H1 (cell line): ENCODE results near the gene KLC4. TPM values are rescaled to one million over a fixed set of nuclear protein-coding genes. Genes with fewer than 3 reads are reported as not detected.

Source experiments
- CTCF ChIA-PET: fragments of 300-600 bp; sonication (Branson Sonifier 250); formaldehyde crosslinking; loops from one replicate; lab custom pipeline; 2021; ENCODE audit not compliant: partially characterized antibody; lab: Charles Lee
- POLR2A ChIA-PET: fragments of 300-600 bp; sonication (Branson Sonifier 250); formaldehyde crosslinking; loops from one replicate; lab custom pipeline; 2021; ENCODE audit warnings: inconsistent platforms; ENCODE audit not compliant: partially characterized antibody; lab: Charles Lee
- DNase-seq, 2 experiments: peaks; one replicate each; pipeline versions ENCODE4 v3.0.0 to v3.0.0-alpha.2; 2010 to 2022; ENCODE audit warnings: low spot score in 2 of 2, low read depth in 1 of 2, mixed read lengths in 1 of 2
- FAIRE-seq: peaks from 2 replicates; lab custom pipeline; 2011; peaks lifted over from hg19 to GRCh38; lab: Jason Lieb, UNC
- H2AFZ ChIP-seq: 2 replicates; pipeline ENCODE4 v1.8.1; 2012; ENCODE audit warnings: low read length, inconsistent platforms
- H2AK5ac ChIP-seq: 2 replicates; pipeline ENCODE4 v1.6.1; 2013; ENCODE audit warnings: low read depth, low read length
- H2BK120ac ChIP-seq: replicated peaks from 2 replicates; pipeline ENCODE3; 2013; ENCODE audit warnings: low read depth, low read length, inconsistent platforms
- H2BK12ac ChIP-seq: 2 replicates; pipeline ENCODE4 v1.6.1; 2013; ENCODE audit warnings: low read depth, low read length
- H2BK15ac ChIP-seq: 2 replicates; pipeline ENCODE4 v1.6.1; 2013; ENCODE audit warnings: low read length
- H2BK20ac ChIP-seq: 2 replicates; pipeline ENCODE4 v1.6.1; 2013; ENCODE audit warnings: low read length
- H2BK5ac ChIP-seq: 2 replicates; pipeline ENCODE4 v1.6.1; 2013; ENCODE audit warnings: low read depth, low read length
- H3K14ac ChIP-seq: 2 replicates; pipeline ENCODE4 v1.6.1; 2013; ENCODE audit warnings: inconsistent platforms; ENCODE audit not compliant: insufficient read length
- H3K18ac ChIP-seq: 2 replicates; pipeline ENCODE4 v1.6.1; 2013; ENCODE audit warnings: low read length; ENCODE audit errors: extremely low read depth
- H3K23ac ChIP-seq: 2 replicates; pipeline ENCODE4 v1.6.1; 2013; ENCODE audit warnings: inconsistent platforms; ENCODE audit not compliant: insufficient read length
- H3K23me2 ChIP-seq: 2 replicates; pipeline ENCODE4 v1.6.1; 2013; ENCODE audit warnings: low read depth, low read length
- H3K27ac ChIP-seq: 2 replicates; pipeline ENCODE4 v1.6.1; 2011; ENCODE audit warnings: low read depth, low read length, inconsistent platforms
- H3K27me3 ChIP-seq, 4 experiments: replicated peaks in 1 of 4; 1 replicate in 1 of 4; 2 replicates in 3 of 4; pipeline versions ENCODE4 v1.6.1 to v1.8.1; 2011 to 2013; ENCODE audit warnings: low read length in 3 of 4, mild to moderate bottlenecking in 3 of 4, inconsistent platforms in 2 of 4, mixed read lengths in 2 of 4, moderate library complexity in 1 of 4; ENCODE audit not compliant: control insufficient read depth in 3 of 4, insufficient read depth in 3 of 4; ENCODE audit errors: extremely low read depth in 1 of 4
- H3K36me3 ChIP-seq, 4 experiments: 2 replicates each; pipeline versions ENCODE4 v1.6.1 to v1.8.1; 2011 to 2013; ENCODE audit warnings: mild to moderate bottlenecking in 4 of 4, low read length in 3 of 4, moderate library complexity in 2 of 4, control low read depth in 1 of 4, inconsistent platforms in 1 of 4; ENCODE audit not compliant: insufficient read depth in 4 of 4, control insufficient read depth in 2 of 4
- H3K4ac ChIP-seq: replicated peaks from 2 replicates; pipeline ENCODE3; 2013; ENCODE audit warnings: low read length, low read depth, mixed read lengths, inconsistent platforms; ENCODE audit not compliant: insufficient read length
- H3K4me1 ChIP-seq, 4 experiments: replicated peaks in 1 of 4; 1 replicate in 1 of 4; 2 replicates in 3 of 4; pipeline versions ENCODE4 v1.6.1 to v1.8.1; 2011 to 2013; ENCODE audit warnings: low read length in 3 of 4, inconsistent platforms in 2 of 4, mixed read lengths in 1 of 4; ENCODE audit not compliant: insufficient read depth in 4 of 4, control insufficient read depth in 3 of 4
- H3K4me2 ChIP-seq, 2 experiments: 2 replicates each; pipeline versions ENCODE4 v1.6.1 to v1.8.1; 2011 to 2013; ENCODE audit warnings: low read depth in 2 of 2, low read length in 2 of 2, control low read depth in 1 of 2, inconsistent platforms in 1 of 2, mild to moderate bottlenecking in 1 of 2; ENCODE audit not compliant: insufficient read depth in 1 of 2
- H3K4me3 ChIP-seq, 4 experiments: fragments of 200-600, 300-600 bp in 1 of 4; sonication (generic), shearing (Covaris generic), sonication (Bioruptor Twin) in 1 of 4; 2 replicates each; pipeline versions ENCODE4 v1.5.1 to v1.8.1; 2011 to 2016; ENCODE audit warnings: low read length in 4 of 4, low read depth in 3 of 4, control low read depth in 2 of 4, inconsistent platforms in 2 of 4, mild to moderate bottlenecking in 2 of 4, mixed read lengths in 1 of 4, moderate library complexity in 1 of 4; ENCODE audit not compliant: insufficient read depth in 2 of 4; ENCODE audit errors: extremely low read depth in 1 of 4
- H3K56ac ChIP-seq: replicated peaks from 2 replicates; pipeline ENCODE3; 2013; ENCODE audit warnings: low read depth, mild to moderate bottlenecking, mixed read lengths, low read length, inconsistent platforms; ENCODE audit not compliant: insufficient read length
- H3K79me1 ChIP-seq: 2 replicates; pipeline ENCODE4 v1.6.1; 2013; ENCODE audit warnings: low read depth, low read length, control low read depth
- H3K79me2 ChIP-seq, 2 experiments: 2 replicates each; pipeline versions ENCODE4 v1.6.1 to v1.8.1; 2012 to 2013; ENCODE audit warnings: low read length in 2 of 2, mild to moderate bottlenecking in 2 of 2, inconsistent platforms in 1 of 2; ENCODE audit not compliant: insufficient read depth in 2 of 2, control insufficient read depth in 1 of 2
- H3K9ac ChIP-seq, 4 experiments: replicated peaks in 1 of 4; 1 replicate in 1 of 4; 2 replicates in 3 of 4; pipeline versions ENCODE4 v1.6.1 to v1.8.1; 2011 to 2013; ENCODE audit warnings: low read depth in 3 of 4, low read length in 3 of 4, control low read depth in 2 of 4, mild to moderate bottlenecking in 2 of 4, moderate library complexity in 2 of 4, inconsistent platforms in 1 of 4; ENCODE audit errors: extremely low read depth in 1 of 4
- H3K9me3 ChIP-seq, 2 experiments: 2 replicates each; pipeline versions ENCODE4 v1.6.1 to v1.8.1; 2012 to 2013; ENCODE audit warnings: mild to moderate bottlenecking in 2 of 2, moderate library complexity in 2 of 2, control low read depth in 1 of 2, inconsistent platforms in 1 of 2, low read depth in 1 of 2, low read length in 1 of 2, mixed read lengths in 1 of 2; ENCODE audit not compliant: insufficient read depth in 2 of 2
- H4K20me1 ChIP-seq, 2 experiments: replicated peaks in 1 of 2; 2 replicates each; pipeline versions ENCODE3 to v1.8.1; 2011 to 2013; ENCODE audit warnings: inconsistent platforms in 2 of 2, low read length in 2 of 2, mild to moderate bottlenecking in 1 of 2; ENCODE audit not compliant: insufficient read depth in 2 of 2, control insufficient read depth in 1 of 2
- H4K5ac ChIP-seq: 2 replicates; pipeline ENCODE4 v1.6.1; 2013; ENCODE audit warnings: low read length, low read depth, mixed read lengths, inconsistent platforms; ENCODE audit not compliant: insufficient read length
- H4K8ac ChIP-seq: 2 replicates; pipeline ENCODE4 v1.8.0; 2013; ENCODE audit warnings: mild to moderate bottlenecking, moderate library complexity, low read length, inconsistent platforms; ENCODE audit not compliant: insufficient read depth; ENCODE audit errors: extremely low read depth
- H4K91ac ChIP-seq: replicated peaks from 2 replicates; pipeline ENCODE3; 2013; ENCODE audit warnings: low read length, mixed read lengths, inconsistent platforms; ENCODE audit not compliant: insufficient read length
- BCL11A ChIP-seq, 2 experiments: IDR thresholded peaks; one replicate each; pipeline ENCODE4 v1.6.1; 2011; ENCODE audit warnings: low read depth in 2 of 2, low read length in 2 of 2, mild to moderate bottlenecking in 2 of 2
- CREB1 ChIP-seq: IDR thresholded peaks from 2 replicates; pipeline ENCODE4 v1.6.1; 2012; ENCODE audit warnings: inconsistent platforms
- RAD21 ChIP-seq, 2 experiments: IDR thresholded peaks in 1 of 2; conservative IDR thresholded peaks in 1 of 2; 2 replicates each; pipeline ENCODE4 v1.6.1; 2011; ENCODE audit warnings: low read depth in 2 of 2, low read length in 2 of 2, improper control_type of control experiment in 1 of 2, inconsistent platforms in 1 of 2, mild to moderate bottlenecking in 1 of 2, moderate library complexity in 1 of 2
- SUZ12 ChIP-seq: fragments of 200-600 bp; sonication (generic); IDR thresholded peaks from 2 replicates; pipeline ENCODE4 v1.6.1; 2012; ENCODE audit warnings: mild to moderate bottlenecking, inconsistent platforms, low read length, moderate library complexity, mixed read lengths
- TAF1 ChIP-seq: IDR thresholded peaks from 2 replicates; pipeline ENCODE4 v1.6.1; 2011; ENCODE audit warnings: mild to moderate bottlenecking, low read depth, low read length
- TCF12 ChIP-seq: IDR thresholded peaks from 2 replicates; pipeline ENCODE4 v1.6.1; 2011; ENCODE audit warnings: low read depth, mild to moderate bottlenecking, low read length
- TEAD4 ChIP-seq: IDR thresholded peaks from 2 replicates; pipeline ENCODE4 v1.6.1; 2012; ENCODE audit warnings: low read depth, low read length, inconsistent platforms, mixed read lengths
- ZNF274 ChIP-seq: IDR thresholded peaks from 2 replicates; pipeline ENCODE4 v1.7.0; 2012; ENCODE audit warnings: low read length, borderline replicate concordance; ENCODE audit errors: extremely low read depth
- WGBS, 2 experiments: shearing (Covaris generic) in 1 of 2; methylation state at CpG; one replicate each; pipeline versions ENCODE4 v1.1.6 to v1.1.7; 2013 to 2015; ENCODE audit warnings: low lambda C conversion rate in 2 of 2, mixed read lengths in 2 of 2, inconsistent platforms in 1 of 2, low coverage in 1 of 2, missing lambda C conversion rate in 1 of 2; ENCODE audit not compliant: insufficient replicate concordance in 2 of 2, insufficient coverage in 1 of 2, insufficient read length in 1 of 2; ENCODE audit errors: extremely low coverage in 1 of 2, missing lambda C conversion rate in 1 of 2; 5-methylcytosine and 5-hydroxymethylcytosine counted together
- polyA plus RNA-seq, 7 experiments: library from polyadenylated mRNA; depleted of rRNA in 3 of 7; stranded (reverse) in 5 of 7; unstranded in 2 of 7; fragments of >200 nt in 5 of 7; fragments of 200-250 nt in 2 of 7; gene quantifications; 1 replicate in 5 of 7; 2 replicates in 1 of 7; 4 replicates in 1 of 7; pipeline versions ENCODE4 v1.2.1 to v1.2.3, GENCODE V29; 2011 to 2013; ENCODE audit warnings: missing spikeins in 2 of 7, mixed read lengths in 2 of 7
- total RNA-seq: library from RNA; stranded (reverse); fragmentation: NEBNext Ultra II Directional; extraction: Animal tissue kit (Norgen Biotek cat#: 25700); gene quantifications from 2 replicates; pipeline ENCODE4 v1.2.1, GENCODE V29; 2021
- TF ChIP-seq, protein P1 (sequence below), 3 experiments: IDR thresholded peaks; 1 replicate in 2 of 3; 2 replicates in 1 of 3; pipeline versions ENCODE4 v1.5.1 to v1.6.1; 2011; ENCODE audit warnings: low read length in 3 of 3, mild to moderate bottlenecking in 3 of 3, inconsistent platforms in 2 of 3, low read depth in 1 of 3, moderate library complexity in 1 of 3; ENCODE audit not compliant: insufficient read depth in 1 of 3; ENCODE audit errors: control extremely low read depth in 1 of 3

The KLC4 gene
- total and polyA plus RNA-seq, 2 of the 8 experiments (the other 6 are each of a cell fraction or from before 2014, with no cell fraction given), result 15.7 to 28.5 TPM

DNA sequence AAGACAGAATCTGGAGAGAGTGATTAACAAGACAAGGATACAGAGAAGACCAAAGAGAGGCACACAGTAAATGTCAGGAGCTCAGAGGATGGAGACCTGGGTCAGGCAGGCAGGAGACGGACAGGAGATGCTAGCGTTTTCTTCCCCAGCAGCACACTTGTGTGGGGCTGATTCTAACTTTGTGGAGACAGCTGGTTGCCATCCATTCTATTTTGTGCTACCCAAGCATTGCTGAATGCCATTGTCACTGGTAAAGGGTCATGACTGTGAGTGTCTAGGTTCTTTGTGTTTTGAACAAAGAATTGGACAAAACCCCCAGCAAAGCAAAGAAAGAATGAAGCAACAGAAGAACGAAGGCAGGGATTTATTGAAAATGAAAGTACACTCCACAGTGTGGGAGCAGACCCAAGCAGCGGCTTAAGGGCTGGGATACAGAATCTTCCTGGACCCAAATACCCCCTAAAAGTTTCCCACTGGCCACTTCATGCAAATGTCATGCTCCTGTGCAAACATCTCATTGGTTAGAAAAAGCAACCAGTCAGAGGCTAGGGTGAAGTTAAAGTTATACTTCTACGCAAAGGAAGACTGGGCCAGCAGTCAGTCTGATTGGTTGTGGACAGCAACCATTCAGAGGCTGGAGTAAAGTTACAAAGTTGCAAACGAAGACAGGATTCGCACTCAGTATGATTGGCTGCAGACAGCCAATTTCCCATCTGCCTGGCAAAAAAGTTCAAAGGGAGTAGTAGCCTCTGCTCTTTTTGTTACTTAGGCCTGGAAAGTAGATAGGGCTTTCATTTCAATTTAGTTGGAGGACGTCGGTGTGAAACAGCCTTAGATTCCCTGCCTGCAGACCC lies 34.2 kb downstream of the KLC4 start:
- CTCF ChIA-PET, result interaction anchor here (0.6 to 2.8 kb wide), 5 partner anchors 14 to 50 kb away, joined by 3 to 9 read pairs (median 3); no protein-coding TSS in a partner anchor
- Histone ChIP-seq H4K5ac (no peak overlapping the region), H3K4me3 (no peak overlapping the region), H3K56ac (no peak overlapping the region), H2AK5ac (no peak overlapping the region), H3K23me2 (0 out of 2 replicates have a peak, but pooled peaks cover 2% of the 10 kb centered on the region), H3K23ac (no peak overlapping the region), H3K9ac (no peak overlapping the region; a peak in 1 of 7 replicates), H3K36me3 (no peaks in the 10 kb centered on the region), H3K18ac (0 out of 2 replicates have a peak overlapping the region, but pooled peaks have one; percentile 6), H2BK12ac (peak overlapping the region; percentile 89), H4K20me1 (peaks cover 0 to 4% of the 10 kb centered on the region in 2 experiments), H3K79me1 (peaks cover 13% of the 10 kb centered on the region), H2BK120ac (no peak overlapping the region), H3K4me2 (peak overlapping the region; percentile 25 to 30; a peak in 3 of 4 replicates), H3K4me1 (peaks cover 25 to 45% (median 33%) of the 10 kb centered on the region in 4 experiments), H3K4ac (peak overlapping the region; percentile 19), H2BK15ac (peak overlapping the region; percentile 97; the same call in 1 of the 2 replicates), H3K27ac (no peak overlapping the region), H2BK20ac (no peak overlapping the region), H3K9me3 (no peaks in the 10 kb centered on the region), H4K8ac (no peak overlapping the region), H2BK5ac (peak overlapping the region; percentile 57; the same call in 1 of the 2 replicates), H3K14ac (no peak overlapping the region), H3K27me3 (no peaks in the 10 kb centered on the region), H4K91ac (no peak overlapping the region), H2AFZ (no peak overlapping the region), H3K79me2 (peaks cover 4 to 79% of the 10 kb centered on the region in 2 experiments)
- DNase-seq (no peak), FAIRE-seq (no peak)
- POLR2A ChIA-PET, result interaction anchor here (1.0 to 1.3 kb wide), 4 partner anchors 12 to 612 kb away, joined by 3 to 4 read pairs (median 3); partner anchors contain the start of gene PTK7
- 74% methylated on average over 9 of the region's 9 CpGs; no CpG with 5 or more reads in 1 of the 2 experiments for WGBS, 2 experiments
- TF ChIP-seq TCF12 (no peak), TAF1 (no peak), SUZ12 (no peak), RAD21 (IDR thresholded peaks at IDR 0.05 in 1 of 2, conservative IDR thresholded peaks at IDR 0.05 in 1 of 2; ENCODE audit: low read depth in 2 of 2, low read length in 2 of 2) (no peak), ZNF274 (no peak), CREB1 (no peak), TEAD4 (no peak), BCL11A (IDR thresholded peaks at IDR 0.05; ENCODE audit: low read depth in 2 of 2, low read length in 2 of 2) (no peak)
- TF ChIP-seq, protein P1, sequence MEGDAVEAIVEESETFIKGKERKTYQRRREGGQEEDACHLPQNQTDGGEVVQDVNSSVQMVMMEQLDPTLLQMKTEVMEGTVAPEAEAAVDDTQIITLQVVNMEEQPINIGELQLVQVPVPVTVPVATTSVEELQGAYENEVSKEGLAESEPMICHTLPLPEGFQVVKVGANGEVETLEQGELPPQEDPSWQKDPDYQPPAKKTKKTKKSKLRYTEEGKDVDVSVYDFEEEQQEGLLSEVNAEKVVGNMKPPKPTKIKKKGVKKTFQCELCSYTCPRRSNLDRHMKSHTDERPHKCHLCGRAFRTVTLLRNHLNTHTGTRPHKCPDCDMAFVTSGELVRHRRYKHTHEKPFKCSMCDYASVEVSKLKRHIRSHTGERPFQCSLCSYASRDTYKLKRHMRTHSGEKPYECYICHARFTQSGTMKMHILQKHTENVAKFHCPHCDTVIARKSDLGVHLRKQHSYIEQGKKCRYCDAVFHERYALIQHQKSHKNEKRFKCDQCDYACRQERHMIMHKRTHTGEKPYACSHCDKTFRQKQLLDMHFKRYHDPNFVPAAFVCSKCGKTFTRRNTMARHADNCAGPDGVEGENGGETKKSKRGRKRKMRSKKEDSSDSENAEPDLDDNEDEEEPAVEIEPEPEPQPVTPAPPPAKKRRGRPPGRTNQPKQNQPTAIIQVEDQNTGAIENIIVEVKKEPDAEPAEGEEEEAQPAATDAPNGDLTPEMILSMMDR (IDR thresholded peaks at IDR 0.05; ENCODE audit: control extremely low read depth in 1 of 3, insufficient read depth in 1 of 3, low read depth in 1 of 3, low read length in 3 of 3), result no peak
